B cell (primary cell): Measurements from ENCODE around the gene NOS3. TPM values are rescaled to one million over a fixed set of nuclear protein-coding genes. Genes with fewer than 3 reads are reported as not detected.

ENCODE experiments used
- ATAC-seq: fragments of 200-7000 bp; cut with Tn5 transposase; one replicate; pipeline ENCODE4 v1.10.0; 2021; ENCODE audit warnings: low read depth, mild to moderate bottlenecking, moderate number of reproducible peaks, moderate library complexity
- CTCF ChIA-PET: fragments of 350-600 bp; sonication (Branson Sonifier 250); formaldehyde crosslinking; loops from one replicate; lab custom pipeline; 2021; ENCODE audit warnings: antibody characterized with exemption, inconsistent platforms; lab: Charles Lee
- POLR2A ChIA-PET: fragments of 350-600 bp; sonication (Branson Sonifier 250); formaldehyde crosslinking; loops from one replicate; lab custom pipeline; 2021; ENCODE audit warnings: antibody characterized with exemption; lab: Charles Lee
- DNase-seq: peaks from one replicate; pipeline ENCODE4 v3.0.0; 2013
- H2AFZ ChIP-seq: 2 replicates; pipeline ENCODE4 v1.6.1; 2012; ENCODE audit warnings: mild to moderate bottlenecking, low read depth, low read length; ENCODE audit not compliant: insufficient read depth, poor library complexity, severe bottlenecking
- H3K27ac ChIP-seq, 2 donors: 1 replicate in 1 of 2; 2 replicates in 1 of 2; pipeline ENCODE4 v1.5.1; 2012 to 2013; ENCODE audit warnings: low read length in 2 of 2, mild to moderate bottlenecking in 2 of 2, moderate library complexity in 1 of 2
- H3K27me3 ChIP-seq, 4 experiments: fragments of 200-600 bp in 1 of 4; sonication (generic) in 1 of 4; replicated peaks in 1 of 4; 1 replicate in 2 of 4; 2 replicates in 2 of 4; pipeline versions ENCODE4 v1.6.1 to v1.7.0; 2013 to 2016; ENCODE audit warnings: low read length in 3 of 4, mild to moderate bottlenecking in 2 of 4, mixed read lengths in 1 of 4, moderate library complexity in 1 of 4; ENCODE audit not compliant: insufficient read depth in 4 of 4, control insufficient read depth in 3 of 4; ENCODE audit errors: control extremely low read depth in 1 of 4
- H3K36me3 ChIP-seq, 2 experiments: replicated peaks in 1 of 2; 1 replicate in 1 of 2; 2 replicates in 1 of 2; pipeline versions ENCODE4 v1.6.1 to v1.7.1; 2013; ENCODE audit warnings: low read length in 1 of 2; ENCODE audit not compliant: insufficient read depth in 2 of 2, control insufficient read depth in 1 of 2; ENCODE audit errors: control extremely low read depth in 1 of 2, extremely low read depth in 1 of 2
- H3K4me1 ChIP-seq, 2 donors: fragments of 200-600 bp in 1 of 2; sonication (generic) in 1 of 2; 1 replicate in 1 of 2; 2 replicates in 1 of 2; pipeline versions ENCODE4 v1.5.1 to v1.6.1; 2013 to 2017; ENCODE audit warnings: low read length in 2 of 2; ENCODE audit not compliant: control insufficient read depth in 2 of 2, insufficient read depth in 2 of 2
- H3K4me2 ChIP-seq: replicated peaks from 2 replicates; pipeline ENCODE3; 2012; ENCODE audit warnings: mild to moderate bottlenecking, low read depth, low read length; ENCODE audit not compliant: poor library complexity, severe bottlenecking
- H3K4me3 ChIP-seq, 5 experiments: fragments of 200-600 bp in 1 of 5; sonication (generic) in 1 of 5; 1 replicate in 3 of 5; 2 replicates in 2 of 5; pipeline versions ENCODE4 v1.5.1 to v1.7.0; 2011 to 2016; ENCODE audit warnings: low read length in 4 of 5, mild to moderate bottlenecking in 4 of 5, low read depth in 2 of 5, control low read depth in 1 of 5, moderate library complexity in 1 of 5; ENCODE audit not compliant: insufficient read depth in 1 of 5; ENCODE audit errors: control extremely low read depth in 1 of 5, extremely low read depth in 1 of 5
- H3K79me2 ChIP-seq: fragments of 200-600 bp; sonication (generic); one replicate; pipeline ENCODE4 v1.6.0; 2016; ENCODE audit warnings: low read length; ENCODE audit not compliant: control insufficient read depth, insufficient read depth
- H3K9ac ChIP-seq: fragments of 200-600 bp; sonication (generic); 2 replicates; pipeline ENCODE4 v1.6.1; 2017; ENCODE audit warnings: mild to moderate bottlenecking, low read length, moderate library complexity
- H3K9me3 ChIP-seq, 3 donors: one replicate each; pipeline versions ENCODE4 v1.6.1 to v1.7.1; 2013; ENCODE audit warnings: low read length in 2 of 3; ENCODE audit not compliant: control insufficient read depth in 2 of 3, insufficient read depth in 1 of 3; ENCODE audit errors: control extremely low read depth in 1 of 3
- H4K20me1 ChIP-seq: 2 replicates; pipeline ENCODE4 v1.6.0; 2012; ENCODE audit warnings: mild to moderate bottlenecking, low read length; ENCODE audit not compliant: insufficient read depth, control insufficient read depth, poor library complexity, severe bottlenecking
- H3K27ac Mint-ChIP-seq: one replicate; pipeline ENCODE4 v1.8.0; 2021; ENCODE audit warnings: mixed read lengths
- H3K27me3 Mint-ChIP-seq: one replicate; pipeline ENCODE4 v1.8.0; 2021; ENCODE audit warnings: mixed read lengths
- H3K4me1 Mint-ChIP-seq: one replicate; pipeline ENCODE4 v1.8.0; 2021; ENCODE audit warnings: mixed read lengths
- H3K4me3 Mint-ChIP-seq: one replicate; pipeline ENCODE4 v1.8.0; 2021; ENCODE audit warnings: mixed read lengths
- H3K9me3 Mint-ChIP-seq: one replicate; pipeline ENCODE4 v1.8.0; 2022; ENCODE audit warnings: mixed read lengths; ENCODE audit not compliant: insufficient read depth
- CTCF ChIP-seq: fragments of 200-600 bp; IDR thresholded peaks from one replicate; pipeline ENCODE4 v1.8.0; 2022; ENCODE audit warnings: antibody characterized with exemption, mild to moderate bottlenecking
- EZH2 ChIP-seq: IDR thresholded peaks from 2 replicates; pipeline ENCODE4 v1.6.1; 2012; ENCODE audit warnings: borderline replicate concordance, low read depth, mild to moderate bottlenecking, moderate library complexity, low read length; ENCODE audit not compliant: insufficient read depth, poor library complexity, severe bottlenecking
- WGBS: methylation state at CpG from one replicate; pipeline ENCODE4 v1.1.5; 2013; ENCODE audit warnings: missing lambda C conversion rate; ENCODE audit not compliant: insufficient coverage; 5-methylcytosine and 5-hydroxymethylcytosine counted together
- intact Hi-C: fragments of 100-400 bp; cut with micrococcal nuclease; formaldehyde crosslinking; loops from one replicate; pipeline ENCODE4 v1.10.0; 2022
- polyA plus RNA-seq: library from polyadenylated mRNA; depleted of rRNA; stranded (reverse); fragments of >200 nt; gene quantifications from 2 replicates; pipeline ENCODE4 v1.2.3, GENCODE V29; 2012
- total RNA-seq, 2 donors: library from RNA; stranded (reverse); fragments of 120-200 nt in 1 of 2; gene quantifications; 1 replicate in 1 of 2; 2 replicates in 1 of 2; pipeline versions ENCODE4 v1.2.3 to v1.2.4, GENCODE V29; 2013 to 2022

The NOS3 gene
- total and polyA plus RNA-seq, 2 donors (not counting 1 experiment from before 2014, with no cell fraction given): 0.39 to 0.54 TPM

- Histone ChIP-seq H2AFZ (no peak overlapping the region), H3K27me3 (peaks cover 0 to 13% (median 0%) of the 10 kb centered on the region in 4 experiments), H3K9ac (no peak overlapping the region), H3K4me3 (no peak overlapping the region), H3K4me1 (peaks cover 0 to 7% of the 10 kb centered on the region in 2 donors), H3K79me2 (no peaks in the 10 kb centered on the region), H3K36me3 (no peaks in the 10 kb centered on the region), H3K27ac (no peak overlapping the region), H3K4me2 (no peak overlapping the region), H4K20me1 (no peaks in the 10 kb centered on the region), H3K9me3 (no peaks in the 10 kb centered on the region)
- DNase-seq (no peak), ATAC-seq (no peak)
- 77% methylated on average over 13 of the region's 13 CpGs for WGBS
- intact Hi-C loops: no loop called here
- ChIA-PET CTCF (no interaction called here), POLR2A (no interaction called here)
- peaks cover 15% of the 10 kb centered on the region for H3K27me3 Mint-ChIP-seq
- no peak overlapping the region for H3K27ac Mint-ChIP-seq
- peaks cover 4% of the 10 kb centered on the region for H3K4me1 Mint-ChIP-seq
- no peak overlapping the region for H3K4me3 Mint-ChIP-seq
- no peak for TF ChIP-seq EZH2
- no peak for TF ChIP-seq CTCF
- no peaks in the 10 kb centered on the region for H3K9me3 Mint-ChIP-seq
These were observed 48.0 kb upstream of the NOS3 start for GRCh38 chr7:150942591-150943452.

GRCh38 chr7:150943453-150943814, 47.4 kb upstream of the NOS3 start:
- H3K79me2 ChIP-seq: no peaks in the 10 kb centered on the region
- TF ChIP-seq CTCF (no peak), EZH2 (no peak)
- no peak overlapping the region for H3K4me3 Mint-ChIP-seq
- H3K27me3 Mint-ChIP-seq: peaks cover 12% of the 10 kb centered on the region
- no peaks in the 10 kb centered on the region for H4K20me1 ChIP-seq
- no peak overlapping the region for H3K9ac ChIP-seq
- H3K4me1 Mint-ChIP-seq: no peaks in the 10 kb centered on the region
- no peak overlapping the region for H3K27ac Mint-ChIP-seq
- no peak overlapping the region for H3K4me3 ChIP-seq
- H3K9me3 ChIP-seq: no peaks in the 10 kb centered on the region
- DNase-seq (no peak), ATAC-seq (no peak)
- no peaks in the 10 kb centered on the region for H3K9me3 Mint-ChIP-seq
- no peaks in the 10 kb centered on the region for H3K36me3 ChIP-seq
- 100% methylated on average over 1 of the region's 6 CpGs for WGBS
- no peak overlapping the region for H3K4me2 ChIP-seq
- H3K4me1 ChIP-seq: peaks cover 0 to 6% of the 10 kb centered on the region in 2 donors
- no peak overlapping the region for H2AFZ ChIP-seq
- intact Hi-C loops: no loop called here
- H3K27me3 ChIP-seq: peaks cover 0 to 8% (median 0%) of the 10 kb centered on the region in 4 experiments
- POLR2A ChIA-PET: no interaction called here
- CTCF ChIA-PET: no interaction called here
- no peak overlapping the region for H3K27ac ChIP-seq
